B cell (primary cell): ENCODE data around the gene HIP1R. TPM values are rescaled to one million over a fixed set of nuclear protein-coding genes. Genes with fewer than 3 reads are reported as not detected.

Experiments used
- ATAC-seq: fragments of 200-7000 bp; cut with Tn5 transposase; one replicate; pipeline ENCODE4 v1.10.0; 2021; ENCODE audit warnings: low read depth, mild to moderate bottlenecking, moderate number of reproducible peaks, moderate library complexity
- CTCF ChIA-PET: fragments of 350-600 bp; sonication (Branson Sonifier 250); formaldehyde crosslinking; loops from one replicate; lab custom pipeline; 2021; ENCODE audit warnings: antibody characterized with exemption, inconsistent platforms; lab: Charles Lee
- POLR2A ChIA-PET: fragments of 350-600 bp; sonication (Branson Sonifier 250); formaldehyde crosslinking; loops from one replicate; lab custom pipeline; 2021; ENCODE audit warnings: antibody characterized with exemption; lab: Charles Lee
- DNase-seq: peaks from one replicate; pipeline ENCODE4 v3.0.0; 2013
- H2AFZ ChIP-seq: 2 replicates; pipeline ENCODE4 v1.6.1; 2012; ENCODE audit warnings: mild to moderate bottlenecking, low read depth, low read length; ENCODE audit not compliant: insufficient read depth, poor library complexity, severe bottlenecking
- H3K27ac ChIP-seq, 2 donors: 1 replicate in 1 of 2; 2 replicates in 1 of 2; pipeline ENCODE4 v1.5.1; 2012 to 2013; ENCODE audit warnings: low read length in 2 of 2, mild to moderate bottlenecking in 2 of 2, moderate library complexity in 1 of 2
- H3K27me3 ChIP-seq, 4 experiments: fragments of 200-600 bp in 1 of 4; sonication (generic) in 1 of 4; replicated peaks in 1 of 4; 1 replicate in 2 of 4; 2 replicates in 2 of 4; pipeline versions ENCODE4 v1.6.1 to v1.7.0; 2013 to 2016; ENCODE audit warnings: low read length in 3 of 4, mild to moderate bottlenecking in 2 of 4, mixed read lengths in 1 of 4, moderate library complexity in 1 of 4; ENCODE audit not compliant: insufficient read depth in 4 of 4, control insufficient read depth in 3 of 4; ENCODE audit errors: control extremely low read depth in 1 of 4
- H3K36me3 ChIP-seq, 2 experiments: replicated peaks in 1 of 2; 1 replicate in 1 of 2; 2 replicates in 1 of 2; pipeline versions ENCODE4 v1.6.1 to v1.7.1; 2013; ENCODE audit warnings: low read length in 1 of 2; ENCODE audit not compliant: insufficient read depth in 2 of 2, control insufficient read depth in 1 of 2; ENCODE audit errors: control extremely low read depth in 1 of 2, extremely low read depth in 1 of 2
- H3K4me1 ChIP-seq, 2 donors: fragments of 200-600 bp in 1 of 2; sonication (generic) in 1 of 2; 1 replicate in 1 of 2; 2 replicates in 1 of 2; pipeline versions ENCODE4 v1.5.1 to v1.6.1; 2013 to 2017; ENCODE audit warnings: low read length in 2 of 2; ENCODE audit not compliant: control insufficient read depth in 2 of 2, insufficient read depth in 2 of 2
- H3K4me2 ChIP-seq: replicated peaks from 2 replicates; pipeline ENCODE3; 2012; ENCODE audit warnings: mild to moderate bottlenecking, low read depth, low read length; ENCODE audit not compliant: poor library complexity, severe bottlenecking
- H3K4me3 ChIP-seq, 5 experiments: fragments of 200-600 bp in 1 of 5; sonication (generic) in 1 of 5; 1 replicate in 3 of 5; 2 replicates in 2 of 5; pipeline versions ENCODE4 v1.5.1 to v1.7.0; 2011 to 2016; ENCODE audit warnings: low read length in 4 of 5, mild to moderate bottlenecking in 4 of 5, low read depth in 2 of 5, control low read depth in 1 of 5, moderate library complexity in 1 of 5; ENCODE audit not compliant: insufficient read depth in 1 of 5; ENCODE audit errors: control extremely low read depth in 1 of 5, extremely low read depth in 1 of 5
- H3K79me2 ChIP-seq: fragments of 200-600 bp; sonication (generic); one replicate; pipeline ENCODE4 v1.6.0; 2016; ENCODE audit warnings: low read length; ENCODE audit not compliant: control insufficient read depth, insufficient read depth
- H3K9ac ChIP-seq: fragments of 200-600 bp; sonication (generic); 2 replicates; pipeline ENCODE4 v1.6.1; 2017; ENCODE audit warnings: mild to moderate bottlenecking, low read length, moderate library complexity
- H3K9me3 ChIP-seq, 3 donors: one replicate each; pipeline versions ENCODE4 v1.6.1 to v1.7.1; 2013; ENCODE audit warnings: low read length in 2 of 3; ENCODE audit not compliant: control insufficient read depth in 2 of 3, insufficient read depth in 1 of 3; ENCODE audit errors: control extremely low read depth in 1 of 3
- H4K20me1 ChIP-seq: 2 replicates; pipeline ENCODE4 v1.6.0; 2012; ENCODE audit warnings: mild to moderate bottlenecking, low read length; ENCODE audit not compliant: insufficient read depth, control insufficient read depth, poor library complexity, severe bottlenecking
- H3K27ac Mint-ChIP-seq: one replicate; pipeline ENCODE4 v1.8.0; 2021; ENCODE audit warnings: mixed read lengths
- H3K27me3 Mint-ChIP-seq: one replicate; pipeline ENCODE4 v1.8.0; 2021; ENCODE audit warnings: mixed read lengths
- H3K4me1 Mint-ChIP-seq: one replicate; pipeline ENCODE4 v1.8.0; 2021; ENCODE audit warnings: mixed read lengths
- H3K4me3 Mint-ChIP-seq: one replicate; pipeline ENCODE4 v1.8.0; 2021; ENCODE audit warnings: mixed read lengths
- H3K9me3 Mint-ChIP-seq: one replicate; pipeline ENCODE4 v1.8.0; 2022; ENCODE audit warnings: mixed read lengths; ENCODE audit not compliant: insufficient read depth
- EZH2 ChIP-seq: IDR thresholded peaks from 2 replicates; pipeline ENCODE4 v1.6.1; 2012; ENCODE audit warnings: borderline replicate concordance, low read depth, mild to moderate bottlenecking, moderate library complexity, low read length; ENCODE audit not compliant: insufficient read depth, poor library complexity, severe bottlenecking
- WGBS: methylation state at CpG from one replicate; pipeline ENCODE4 v1.1.5; 2013; ENCODE audit warnings: missing lambda C conversion rate; ENCODE audit not compliant: insufficient coverage; 5-methylcytosine and 5-hydroxymethylcytosine counted together
- intact Hi-C: fragments of 100-400 bp; cut with micrococcal nuclease; formaldehyde crosslinking; loops from one replicate; pipeline ENCODE4 v1.10.0; 2022
- polyA plus RNA-seq: library from polyadenylated mRNA; depleted of rRNA; stranded (reverse); fragments of >200 nt; gene quantifications from 2 replicates; pipeline ENCODE4 v1.2.3, GENCODE V29; 2012
- total RNA-seq, 2 donors: library from RNA; stranded (reverse); fragments of 120-200 nt in 1 of 2; gene quantifications; 1 replicate in 1 of 2; 2 replicates in 1 of 2; pipeline versions ENCODE4 v1.2.3 to v1.2.4, GENCODE V29; 2013 to 2022
- TF ChIP-seq, protein P1 (sequence below): fragments of 200-600 bp; IDR thresholded peaks from one replicate; pipeline ENCODE4 v1.8.0; 2022; ENCODE audit warnings: antibody characterized with exemption, mild to moderate bottlenecking

The HIP1R gene
- total and polyA plus RNA-seq, 2 donors (not counting 1 experiment from before 2014, with no cell fraction given), result 289 to 390 TPM

DNA sequence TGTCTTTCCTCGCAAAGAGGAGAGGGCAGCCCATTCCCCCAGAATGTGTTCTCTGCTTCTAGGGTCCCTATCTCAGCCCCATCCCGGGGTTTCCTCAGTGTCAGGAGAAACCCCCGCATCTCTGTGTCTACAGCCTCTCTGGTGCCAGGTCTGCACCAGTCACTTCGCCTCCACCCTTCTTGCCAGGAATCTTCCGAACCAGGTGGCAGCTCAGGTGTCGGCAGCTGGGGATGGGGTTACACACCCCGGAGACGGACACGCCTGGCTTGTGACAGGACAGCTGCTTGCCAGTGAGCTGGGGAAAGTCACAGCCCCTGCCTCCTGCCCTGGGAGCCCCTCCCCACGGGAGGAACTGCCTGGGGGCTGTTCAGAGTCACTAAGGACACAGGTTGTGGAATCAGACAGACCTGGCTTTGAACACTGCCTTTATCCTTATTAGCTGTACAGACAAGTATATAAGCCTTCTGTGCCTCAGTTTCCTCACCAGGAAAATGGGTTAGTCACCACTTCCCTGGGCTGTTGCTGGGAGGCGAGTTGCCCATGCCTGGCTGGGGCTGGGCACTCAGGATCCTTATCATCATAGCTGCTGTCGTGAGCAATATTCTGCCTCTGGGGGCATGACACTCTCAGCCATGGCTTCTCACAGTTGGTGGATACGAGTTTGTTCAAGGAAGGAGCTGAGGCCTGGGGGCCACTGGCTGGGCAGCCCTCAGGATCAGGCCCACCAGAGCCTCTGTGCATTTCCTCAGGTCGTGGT is 10.8 kb downstream of the HIP1R start:
- Histone ChIP-seq H3K9ac (no peak overlapping the region), H2AFZ (no peak overlapping the region), H4K20me1 (peaks cover 97% of the 10 kb centered on the region), H3K4me3 (no peak overlapping the region), H3K4me1 (peaks cover 0 to 30% of the 10 kb centered on the region in 2 donors), H3K79me2 (peaks cover 90% of the 10 kb centered on the region), H3K27me3 (no peaks in the 10 kb centered on the region), H3K9me3 (no peaks in the 10 kb centered on the region), H3K4me2 (no peak overlapping the region), H3K36me3 (peaks cover 0 to 63% of the 10 kb centered on the region in 2 experiments), H3K27ac (no peak overlapping the region)
- 91% methylated on average over 14 of the region's 14 CpGs for WGBS
- Mint-ChIP-seq H3K27ac (no peak overlapping the region), H3K27me3 (no peaks in the 10 kb centered on the region), H3K9me3 (no peaks in the 10 kb centered on the region), H3K4me3 (no peak overlapping the region), H3K4me1 (peaks cover 41% of the 10 kb centered on the region)
- ATAC-seq (no peak), DNase-seq (no peak)
- TF ChIP-seq EZH2, result no peak
- TF ChIP-seq, protein P1, sequence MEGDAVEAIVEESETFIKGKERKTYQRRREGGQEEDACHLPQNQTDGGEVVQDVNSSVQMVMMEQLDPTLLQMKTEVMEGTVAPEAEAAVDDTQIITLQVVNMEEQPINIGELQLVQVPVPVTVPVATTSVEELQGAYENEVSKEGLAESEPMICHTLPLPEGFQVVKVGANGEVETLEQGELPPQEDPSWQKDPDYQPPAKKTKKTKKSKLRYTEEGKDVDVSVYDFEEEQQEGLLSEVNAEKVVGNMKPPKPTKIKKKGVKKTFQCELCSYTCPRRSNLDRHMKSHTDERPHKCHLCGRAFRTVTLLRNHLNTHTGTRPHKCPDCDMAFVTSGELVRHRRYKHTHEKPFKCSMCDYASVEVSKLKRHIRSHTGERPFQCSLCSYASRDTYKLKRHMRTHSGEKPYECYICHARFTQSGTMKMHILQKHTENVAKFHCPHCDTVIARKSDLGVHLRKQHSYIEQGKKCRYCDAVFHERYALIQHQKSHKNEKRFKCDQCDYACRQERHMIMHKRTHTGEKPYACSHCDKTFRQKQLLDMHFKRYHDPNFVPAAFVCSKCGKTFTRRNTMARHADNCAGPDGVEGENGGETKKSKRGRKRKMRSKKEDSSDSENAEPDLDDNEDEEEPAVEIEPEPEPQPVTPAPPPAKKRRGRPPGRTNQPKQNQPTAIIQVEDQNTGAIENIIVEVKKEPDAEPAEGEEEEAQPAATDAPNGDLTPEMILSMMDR, result no peak
- ChIA-PET CTCF (interaction anchor here (0.6 to 2.7 kb wide), 4 partner anchors 12 to 107 kb away, joined by 3 to 11 read pairs (median 4); no protein-coding TSS in a partner anchor), POLR2A (interaction anchor here (0.5 to 1.1 kb wide), 3 partner anchors 10 to 466 kb away, joined by 3 read pairs; partner anchors contain the start of gene ABCB9)
- intact Hi-C loops, result no loop called here
